K562 (cell line): Measurements from ENCODE around the gene ACHE. TPM values are rescaled to one million over a fixed set of nuclear protein-coding genes. Genes with fewer than 3 reads are reported as not detected.
"Not testable (repeated sequence)": the region's sequence is repeated elsewhere in the genome, so short reads cannot be mapped to it uniquely, and the experiment has no call there.

Experiments used
- ATAC-seq: fragments of 200-7000 bp; cut with Tn5 transposase; 3 replicates; pipeline ENCODE4 v1.9.1; 2020; ENCODE audit warnings: moderate library complexity
- BruUV-seq: library from RNA; stranded (reverse); fragments of 400-500 nt; replicated peaks from 2 replicates; lab custom pipeline; 2021; lab: Mats Ljungman, UMichigan
- CTCF ChIA-PET: fragments of 300-600 bp; formaldehyde crosslinking; extraction: SDS; loops from one replicate; lab custom pipeline; 2021; ENCODE audit warnings: low intra/inter-chr PET ratio; lab: Yijun Ruan, JAX
- POLR2A ChIA-PET: fragments of 300-600, 350-650 bp; sonication (Branson Sonifier 250); formaldehyde crosslinking; extraction: SDS; loops from one replicate; lab custom pipeline; 2021; ENCODE audit warnings: antibody characterized with exemption, inconsistent platforms; lab: Yijun Ruan, JAX
- DNase-seq, 4 experiments: peaks; one replicate each; pipeline versions ENCODE4 v3.0.0 to v3.0.0-alpha.2; 2011 to 2018; ENCODE audit warnings: low spot score in 3 of 4, mixed read lengths in 3 of 4; ENCODE audit errors: extremely low read depth in 1 of 4
- FAIRE-seq: peaks from 2 replicates; lab custom pipeline; 2011; peaks lifted over from hg19 to GRCh38; lab: Jason Lieb, UNC
- H2AFZ ChIP-seq: 2 replicates; pipeline ENCODE4 v1.6.0; 2011; ENCODE audit warnings: low read depth, low read length, control low read depth, inconsistent platforms
- H3K27ac ChIP-seq: fragments of 200-600 bp; 3 replicates; pipeline ENCODE4 v1.8.0; 2011; ENCODE audit warnings: low read depth, mild to moderate bottlenecking, control low read depth, inconsistent platforms, low read length, moderate library complexity, mixed read lengths; ENCODE audit errors: extremely low read depth
- H3K27me3 ChIP-seq, 2 experiments: fragments of 300-600 bp in 1 of 2; 2 replicates in 1 of 2; 3 replicates in 1 of 2; pipeline versions ENCODE4 v1.6.0 to v1.8.0; 2011; ENCODE audit warnings: inconsistent platforms in 2 of 2, low read length in 2 of 2, mild to moderate bottlenecking in 1 of 2, mixed read lengths in 1 of 2, moderate library complexity in 1 of 2; ENCODE audit not compliant: control insufficient read depth in 2 of 2, insufficient read depth in 2 of 2
- H3K36me3 ChIP-seq: fragments of 300-600 bp; 3 replicates; pipeline ENCODE4 v1.8.0; 2011; ENCODE audit warnings: mild to moderate bottlenecking, low read length, inconsistent platforms; ENCODE audit not compliant: control insufficient read depth, insufficient read depth
- H3K4me1 ChIP-seq, 2 experiments: fragments of 200-600 bp in 1 of 2; replicated peaks in 1 of 2; 2 replicates in 1 of 2; 3 replicates in 1 of 2; pipeline versions ENCODE4 v1.5.1 to v1.8.0; 2011; ENCODE audit warnings: inconsistent platforms in 2 of 2, low read length in 2 of 2, mild to moderate bottlenecking in 1 of 2, mixed read lengths in 1 of 2, moderate library complexity in 1 of 2; ENCODE audit not compliant: control insufficient read depth in 2 of 2, insufficient read depth in 2 of 2
- H3K4me2 ChIP-seq: 2 replicates; pipeline ENCODE4 v1.6.1; 2011; ENCODE audit warnings: low read length, control low read depth, inconsistent platforms, mixed read lengths; ENCODE audit not compliant: insufficient read depth
- H3K4me3 ChIP-seq: fragments of 200-600 bp; sonication (generic), shearing (Covaris generic); 2 replicates; pipeline ENCODE4 v1.5.1; 2016; ENCODE audit warnings: control low read depth, inconsistent platforms
- H3K79me2 ChIP-seq: fragments of 200-600 bp; 3 replicates; pipeline ENCODE4 v1.8.0; 2011; ENCODE audit warnings: low read length, inconsistent platforms; ENCODE audit not compliant: control insufficient read depth, insufficient read depth
- H3K9ac ChIP-seq, 2 experiments: 2 replicates each; pipeline versions ENCODE4 v1.6.0 to v1.6.1; 2011; ENCODE audit warnings: low read depth in 2 of 2, low read length in 2 of 2, control low read depth in 1 of 2, inconsistent platforms in 1 of 2, mild to moderate bottlenecking in 1 of 2, mixed read lengths in 1 of 2; ENCODE audit not compliant: insufficient read depth in 1 of 2
- H3K9me1 ChIP-seq: one replicate; pipeline ENCODE4 v1.6.0; 2011; ENCODE audit warnings: inconsistent platforms, mild to moderate bottlenecking, low read length, moderate library complexity; ENCODE audit not compliant: control insufficient read depth, insufficient read depth
- H3K9me3 ChIP-seq: replicated peaks from 2 replicates; pipeline ENCODE4 v1.5.1; 2011; ENCODE audit warnings: low read depth, low read length, inconsistent platforms; ENCODE audit not compliant: control insufficient read depth, insufficient read depth
- H4K20me1 ChIP-seq: replicated peaks from 2 replicates; pipeline ENCODE4 v1.6.1; 2011; ENCODE audit warnings: low read length, inconsistent platforms, mixed read lengths; ENCODE audit not compliant: control insufficient read depth, insufficient read depth
- CREB1 ChIP-seq, 2 experiments: sonication (generic) in 1 of 2; formaldehyde crosslinking in 1 of 2; IDR thresholded peaks; 2 replicates each; pipeline versions ENCODE4 v1.6.1 to v1.8.0; 2012 to 2022; ENCODE audit warnings: inconsistent platforms in 1 of 2, mild to moderate bottlenecking in 1 of 2, missing genetic modification reagents in 1 of 2, moderate library complexity in 1 of 2
- EP400 ChIP-seq: fragments of 450-650 bp; IDR thresholded peaks from 2 replicates; pipeline ENCODE4 v1.6.1; 2017; ENCODE audit warnings: antibody characterized with exemption, mild to moderate bottlenecking, moderate library complexity
- MTA2 ChIP-seq: fragments of 450-650 bp; IDR thresholded peaks from 2 replicates; pipeline ENCODE4 v1.6.1; 2016; ENCODE audit warnings: low read depth
- SRSF9 ChIP-seq: fragments of 200-400 bp; formaldehyde crosslinking; IDR thresholded peaks from 2 replicates; pipeline ENCODE4 v1.6.1; 2017; ENCODE audit warnings: low read depth, low read length, borderline replicate concordance
- ZNF512 ChIP-seq: IDR thresholded peaks from 2 replicates; pipeline ENCODE4 v1.6.1; 2016; ENCODE audit warnings: missing genetic modification characterization, missing compliant biosample characterization
- WGBS: fragments of 100-300 bp; shearing (Covaris generic); methylation state at CpG from one replicate; pipeline ENCODE4 v1.1.6; 2016; ENCODE audit warnings: low coverage, mixed read lengths; ENCODE audit not compliant: insufficient coverage; ENCODE audit errors: missing lambda C conversion rate; 5-methylcytosine and 5-hydroxymethylcytosine counted together
- in situ Hi-C: fragments of 300-500 bp; cut with MboI; formaldehyde crosslinking; loops from 4 replicates; pipeline ENCODE4 v1.15.0; 2018; ENCODE audit warnings: inconsistent platforms, mixed read lengths
- intact Hi-C: fragments of 100-400 bp; cut with micrococcal nuclease; formaldehyde crosslinking; loops from 2 replicates; pipeline ENCODE4 v1.14.2; 2022
- polyA plus RNA-seq, 8 experiments: library from polyadenylated mRNA; depleted of rRNA in 4 of 8; stranded (reverse) in 5 of 8; unstranded in 3 of 8; fragments of >200 nt; fragmentation: Nextera tagmentation in 2 of 8; fragmentation: Illumina TruSeq in 1 of 8; extraction: Ambion mirVana in 2 of 8; extraction: Trizol in 1 of 8; gene quantifications; 2 replicates each; pipeline versions ENCODE4 v1.2.1 to v1.2.3, GENCODE V29; 2011 to 2014; ENCODE audit warnings: inconsistent platforms in 1 of 8, missing spikeins in 1 of 8
- total RNA-seq, 7 experiments: library from RNA; depleted of rRNA in 6 of 7; stranded (reverse); fragments of >200 nt in 6 of 7; fragmentation: Illumina TruSeq in 2 of 7; extraction: Trizol in 2 of 7; gene quantifications; 2 replicates each; pipeline versions ENCODE4 v1.2.1 to v1.2.3, GENCODE V29; 2011 to 2021; ENCODE audit warnings: low replicate concordance in 1 of 7

The ACHE gene
- total and polyA plus RNA-seq, 9 of the 15 experiments (the other 6 are each of a cell fraction or from before 2014, with no cell fraction given): 0.04 to 8.8 (median 1.9) TPM

- no peak for TF ChIP-seq SRSF9
- no peak for TF ChIP-seq MTA2
- TF ChIP-seq CREB1 (IDR thresholded peaks at IDR 0.05): no peak
- no peak for TF ChIP-seq CREB1 (CRISPR knock-in tag; IDR thresholded peaks at IDR 0.05)
- no peak for TF ChIP-seq EP400
Measured at GRCh38 chr7:100942045-100942774, 46.5 kb upstream of the ACHE start (continued).

GRCh38 chr7:100936167-100936566 is 40.5 kb upstream of the ACHE start:
- DNase-seq: not testable (repeated sequence)

More at GRCh38 chr7:100936167-100936566, 40.5 kb upstream of the ACHE start:
- H3K27me3 ChIP-seq, H3K4me2 ChIP-seq, H3K9me3 ChIP-seq, H3K9me1 ChIP-seq, intact Hi-C loops, H3K9ac ChIP-seq, H2AFZ ChIP-seq, H3K27ac ChIP-seq, H3K79me2 ChIP-seq, H3K4me1 ChIP-seq, in situ Hi-C loops, H3K4me3 ChIP-seq, H3K36me3 ChIP-seq, ATAC-seq, FAIRE-seq, H4K20me1 ChIP-seq, BruUV-seq: not testable (repeated sequence)
- TF ChIP-seq ZNF512 (tag): peak; percentile 79
- POLR2A ChIA-PET: interaction anchor here (0.6 kb wide), 1 partner anchor 49 kb away, joined by 3 read pairs; no protein-coding TSS in a partner anchor
- CTCF ChIA-PET: interaction anchor here (0.6 kb wide), 1 partner anchor 22 kb away, joined by 5 read pairs; no protein-coding TSS in a partner anchor
- WGBS: 5% methylated on average over 5 of the region's 7 CpGs
